ENCODE measurements around the gene LMO2. TPM values are rescaled to one million over a fixed set of nuclear protein-coding genes. Genes with fewer than 3 reads are reported as not detected.

Gene LMO2
- 0.82 and 2.5 TPM in 2 replicates for total RNA-seq

- H3K36me3 ChIP-seq (ENCODE audit: control insufficient read depth, insufficient read depth, low read length): no peaks in the 10 kb centered on the region
- H3K4me3 ChIP-seq (ENCODE audit: low read depth, low read length): no peak within 1 kb of the TSS
- TF ChIP-seq CTCF (IDR thresholded peaks at IDR 0.05; ENCODE audit: insufficient read depth, low read length, poor library complexity, severe bottlenecking): no peak
- DNase-seq (ENCODE audit: low read depth): peak; percentile 12
- H3K27me3 ChIP-seq (ENCODE audit: control insufficient read depth, insufficient read depth, low read length): peaks cover 4% of the 10 kb centered on the region
Measured at GRCh38 chr11:33891714-33892327, at the start of gene LMO2. Gene LMO2 (minus strand): TSS chr11:33892076. CDS start chr11:33869716, 22,360 bp downstream.

GRCh38 chr11:33940538-33940815 lies 48.6 kb upstream of the LMO2 start:
- Histone ChIP-seq H3K4me3 (ENCODE audit: low read depth, low read length) (no peak overlapping the region), H3K36me3 (ENCODE audit: control insufficient read depth, insufficient read depth, low read length) (no peaks in the 10 kb centered on the region), H3K27me3 (ENCODE audit: control insufficient read depth, insufficient read depth, low read length) (no peaks in the 10 kb centered on the region)
- DNase-seq (ENCODE audit: low read depth): no peak
- no peak for TF ChIP-seq CTCF (IDR thresholded peaks at IDR 0.05; ENCODE audit: insufficient read depth, low read length, poor library complexity, severe bottlenecking)

- H3K27me3 ChIP-seq (ENCODE audit: control insufficient read depth, insufficient read depth, low read length): no peaks in the 10 kb centered on the region
- no peaks in the 10 kb centered on the region for H3K36me3 ChIP-seq (ENCODE audit: control insufficient read depth, insufficient read depth, low read length)
- no peak for DNase-seq (ENCODE audit: low read depth)
- no peak for TF ChIP-seq CTCF (IDR thresholded peaks at IDR 0.05; ENCODE audit: insufficient read depth, low read length, poor library complexity, severe bottlenecking)
- H3K4me3 ChIP-seq (ENCODE audit: low read depth, low read length): no peak overlapping the region
Measured at GRCh38 chr11:33936725-33937604, 45.1 kb upstream of the LMO2 start.

GRCh38 chr11:33935461-33936456 lies 43.9 kb upstream of the LMO2 start:
- Histone ChIP-seq H3K4me3 (ENCODE audit: low read depth, low read length) (no peak overlapping the region), H3K27me3 (ENCODE audit: control insufficient read depth, insufficient read depth, low read length) (no peaks in the 10 kb centered on the region), H3K36me3 (ENCODE audit: control insufficient read depth, insufficient read depth, low read length) (no peaks in the 10 kb centered on the region)
- no peak for TF ChIP-seq CTCF (IDR thresholded peaks at IDR 0.05; ENCODE audit: insufficient read depth, low read length, poor library complexity, severe bottlenecking)
- no peak for DNase-seq (ENCODE audit: low read depth)

GRCh38 chr11:33935005-33935404 lies 43.1 kb upstream of the LMO2 start:
- Histone ChIP-seq H3K36me3 (ENCODE audit: control insufficient read depth, insufficient read depth, low read length) (no peaks in the 10 kb centered on the region), H3K4me3 (ENCODE audit: low read depth, low read length) (no peak overlapping the region), H3K27me3 (ENCODE audit: control insufficient read depth, insufficient read depth, low read length) (no peaks in the 10 kb centered on the region)
- TF ChIP-seq CTCF (IDR thresholded peaks at IDR 0.05; ENCODE audit: insufficient read depth, low read length, poor library complexity, severe bottlenecking): no peak
- DNase-seq (ENCODE audit: low read depth): no peak

Measured in kidney epithelial cell (primary cell).